HG03039 (cell line): Measurements from ENCODE around the gene EIF3K.

Experiments
- ATAC-seq: cut with Tn5 transposase; IDR thresholded peaks from one replicate; pipeline ENCODE4 v1.9.1; 2021; ENCODE audit warnings: mild to moderate bottlenecking, moderate library complexity; ENCODE audit not compliant: unreplicated experiment

EIF3K gene

GRCh38 chr19:38665219-38665931, 46.4 kb downstream of the EIF3K start:
- no peak for ATAC-seq

GRCh38 chr19:38665950-38666662, 47.1 kb downstream of the EIF3K start:
- ATAC-seq, result no peak

GRCh38 chr19:38666663-38667511, 47.9 kb downstream of the EIF3K start:
- ATAC-seq, result no peak

GRCh38 chr19:38667661-38668171, 48.7 kb downstream of the EIF3K start:
- no peak for ATAC-seq

GRCh38 chr19:38669552-38669951, 50.6 kb downstream of the EIF3K start:
- no peak for ATAC-seq

GRCh38 chr19:38670921-38671398, 52.0 kb downstream of the EIF3K start:
- no peak for ATAC-seq

GRCh38 chr19:38671654-38672053, 52.7 kb downstream of the EIF3K start:
- ATAC-seq, result no peak

- ATAC-seq, result no peak
These were observed 54.0 kb downstream of the EIF3K start for GRCh38 chr19:38673030-38673429.

GRCh38 chr19:38674388-38675171, 55.6 kb downstream of the EIF3K start:
- no peak for ATAC-seq

- no peak for ATAC-seq
These were observed 56.6 kb downstream of the EIF3K start for GRCh38 chr19:38675611-38676010.

- no peak for ATAC-seq
These were observed 57.3 kb downstream of the EIF3K start for GRCh38 chr19:38676023-38676877.

GRCh38 chr19:38676878-38677646, 58.1 kb downstream of the EIF3K start:
- no peak for ATAC-seq

- no peak for ATAC-seq
These were observed 59.4 kb downstream of the EIF3K start for GRCh38 chr19:38678217-38678890.

- no peak for ATAC-seq
These were observed 60.0 kb downstream of the EIF3K start for GRCh38 chr19:38678891-38679494.

- no peak for ATAC-seq
These were observed 60.9 kb downstream of the EIF3K start for GRCh38 chr19:38679839-38680238.

- no peak for ATAC-seq
These were observed 63.3 kb downstream of the EIF3K start for GRCh38 chr19:38682195-38682867.

GRCh38 chr19:38682872-38683392, 63.9 kb downstream of the EIF3K start:
- no peak for ATAC-seq
